ENCODE results near the gene KLF7. TPM values are rescaled to one million over a fixed set of nuclear protein-coding genes. Genes with fewer than 3 reads are reported as not detected.

KLF7 gene
- total RNA-seq, 1 experiment from 2014 or later = 15.4 TPM

GRCh38 chr2:207126724-207127308 is 38.9 kb downstream of the KLF7 start:
- Histone ChIP-seq H2AFZ (ENCODE audit: low read depth, low read length, poor library complexity, severe bottlenecking) (no peak overlapping the region), H3K9me2 (ENCODE audit: insufficient read depth) (no peaks in the 10 kb centered on the region), H3K79me2 (ENCODE audit: insufficient read depth, low read length) (no peaks in the 10 kb centered on the region), H3K27me3 (ENCODE audit: insufficient read depth, low read length) (no peaks in the 10 kb centered on the region), H3K36me3 (ENCODE audit: control insufficient read depth in 1 of 2, insufficient read depth in 2 of 2, low read length in 2 of 2) (no peaks in the 10 kb centered on the region), H3K9ac (ENCODE audit: low read length) (no peak overlapping the region), H3K27ac (ENCODE audit: low read depth, low read length) (no peak overlapping the region), H3K4me2 (ENCODE audit: low read length) (peak overlapping the region; percentile 15; the same call in 1 of the 2 replicates), H3K9me3 (ENCODE audit: control insufficient read depth in 1 of 2, insufficient read depth in 1 of 2, low read depth in 1 of 2, low read length in 2 of 2) (no peaks in the 10 kb centered on the region), H3K4me3 (replicated peaks in 1 of 2; ENCODE audit: low read depth in 1 of 2, low read length in 2 of 2) (no peak overlapping the region), H4K20me1 (ENCODE audit: insufficient read depth) (no peaks in the 10 kb centered on the region), H3K4me1 (ENCODE audit: control insufficient read depth in 1 of 2, insufficient read depth in 2 of 2, low read length in 2 of 2) (peaks cover 20 to 35% of the 10 kb centered on the region in 2 experiments)
- ChIA-PET CTCF (no interaction called here), POLR2A (no interaction called here), RAD21 (ENCODE audit: low non-redundant PET in 1 of 2, low total read pairs in 2 of 2, uncharacterized antibody in 2 of 2, unreplicated experiment in 2 of 2) (no interaction called here)
- TF ChIP-seq FOSL1 (IDR thresholded peaks at IDR 0.05; ENCODE audit: low read depth) (0 out of 2 replicates have a peak, but pooled peaks have one; percentile 16), POLR2A (IDR thresholded peaks at IDR 0.05; ENCODE audit: borderline replicate concordance, extremely low read depth, insufficient read depth, insufficient read length) (no peak)
- intact Hi-C loops (cut with micrococcal nuclease) = no loop called here
- no TSS peak for BruUV-seq (replicated peaks)
- DNase-seq (ENCODE audit: low read depth, low spot score) (no peak), ATAC-seq (no peak)

DNA sequence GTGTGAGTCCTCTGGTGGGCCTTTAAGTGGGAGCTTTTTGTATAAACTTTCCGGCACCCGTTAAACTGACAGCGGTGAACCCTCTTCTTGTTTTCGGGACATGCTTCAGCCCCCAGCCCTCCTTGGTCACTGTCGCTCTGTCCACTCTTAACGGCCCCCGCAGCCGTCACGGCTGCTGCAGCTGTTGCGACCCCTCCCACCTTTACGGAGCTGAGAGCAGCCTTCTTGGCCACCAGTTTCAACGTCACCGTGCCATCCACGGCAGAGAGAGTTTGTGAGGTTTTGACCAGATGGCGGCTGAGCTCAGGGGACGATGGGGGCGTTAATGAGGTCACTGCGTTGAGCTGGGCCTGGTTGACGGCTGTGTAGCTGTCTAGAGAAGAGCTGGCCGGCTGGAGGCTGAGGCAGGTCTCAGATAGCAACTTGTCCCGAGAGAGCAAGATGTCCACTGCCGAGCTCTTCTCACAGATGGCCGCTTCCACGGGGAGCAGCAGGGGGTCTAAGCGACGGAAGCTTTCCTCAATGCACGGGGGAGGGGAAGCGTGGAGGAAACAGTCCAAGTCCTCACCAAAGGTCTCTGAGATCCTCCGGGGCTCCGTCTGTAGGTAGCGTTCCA is 41.9 kb downstream of the KLF7 start:
- Histone ChIP-seq H3K36me3 (ENCODE audit: control insufficient read depth in 1 of 2, insufficient read depth in 2 of 2, low read length in 2 of 2) (no peaks in the 10 kb centered on the region), H3K4me3 (replicated peaks in 1 of 2; ENCODE audit: low read depth in 1 of 2, low read length in 2 of 2) (no peak overlapping the region), H2AFZ (ENCODE audit: low read depth, low read length, poor library complexity, severe bottlenecking) (no peak overlapping the region), H3K79me2 (ENCODE audit: insufficient read depth, low read length) (no peaks in the 10 kb centered on the region), H3K27me3 (ENCODE audit: insufficient read depth, low read length) (no peaks in the 10 kb centered on the region), H3K9ac (ENCODE audit: low read length) (no peak overlapping the region), H3K9me2 (ENCODE audit: insufficient read depth) (no peaks in the 10 kb centered on the region), H3K27ac (ENCODE audit: low read depth, low read length) (peak overlapping the region; percentile 36), H4K20me1 (ENCODE audit: insufficient read depth) (no peaks in the 10 kb centered on the region), H3K4me2 (ENCODE audit: low read length) (peak overlapping the region; percentile 66), H3K4me1 (ENCODE audit: control insufficient read depth in 1 of 2, insufficient read depth in 2 of 2, low read length in 2 of 2) (peaks cover 27 to 45% of the 10 kb centered on the region in 2 experiments), H3K9me3 (ENCODE audit: control insufficient read depth in 1 of 2, insufficient read depth in 1 of 2, low read depth in 1 of 2, low read length in 2 of 2) (no peaks in the 10 kb centered on the region)
- intact Hi-C loops (cut with micrococcal nuclease) = no loop called here
- ATAC-seq (no peak), DNase-seq (ENCODE audit: low read depth, low spot score) (no peak)
- BruUV-seq (replicated peaks) = no TSS peak
- ChIA-PET CTCF (no interaction called here), POLR2A (no interaction called here), RAD21 (ENCODE audit: low non-redundant PET in 1 of 2, low total read pairs in 2 of 2, uncharacterized antibody in 2 of 2, unreplicated experiment in 2 of 2) (no interaction called here)
- no peak for TF ChIP-seq CBX3 (IDR thresholded peaks at IDR 0.05; ENCODE audit: low read depth)
- no peak for TF ChIP-seq POLR2AphosphoS5 (IDR thresholded peaks at IDR 0.05; ENCODE audit: low read depth, low read length)
- no peak for TF ChIP-seq TCF7L2 (IDR thresholded peaks at IDR 0.05; ENCODE audit: borderline replicate concordance, extremely low read depth, insufficient read depth, insufficient read length)
- TF ChIP-seq, protein P1, sequence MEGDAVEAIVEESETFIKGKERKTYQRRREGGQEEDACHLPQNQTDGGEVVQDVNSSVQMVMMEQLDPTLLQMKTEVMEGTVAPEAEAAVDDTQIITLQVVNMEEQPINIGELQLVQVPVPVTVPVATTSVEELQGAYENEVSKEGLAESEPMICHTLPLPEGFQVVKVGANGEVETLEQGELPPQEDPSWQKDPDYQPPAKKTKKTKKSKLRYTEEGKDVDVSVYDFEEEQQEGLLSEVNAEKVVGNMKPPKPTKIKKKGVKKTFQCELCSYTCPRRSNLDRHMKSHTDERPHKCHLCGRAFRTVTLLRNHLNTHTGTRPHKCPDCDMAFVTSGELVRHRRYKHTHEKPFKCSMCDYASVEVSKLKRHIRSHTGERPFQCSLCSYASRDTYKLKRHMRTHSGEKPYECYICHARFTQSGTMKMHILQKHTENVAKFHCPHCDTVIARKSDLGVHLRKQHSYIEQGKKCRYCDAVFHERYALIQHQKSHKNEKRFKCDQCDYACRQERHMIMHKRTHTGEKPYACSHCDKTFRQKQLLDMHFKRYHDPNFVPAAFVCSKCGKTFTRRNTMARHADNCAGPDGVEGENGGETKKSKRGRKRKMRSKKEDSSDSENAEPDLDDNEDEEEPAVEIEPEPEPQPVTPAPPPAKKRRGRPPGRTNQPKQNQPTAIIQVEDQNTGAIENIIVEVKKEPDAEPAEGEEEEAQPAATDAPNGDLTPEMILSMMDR (IDR thresholded peaks at IDR 0.05 in 2 of 3, conservative IDR thresholded peaks at IDR 0.05 in 1 of 3; ENCODE audit: borderline replicate concordance in 1 of 3, insufficient read depth in 1 of 3, low read depth in 2 of 3, low read length in 2 of 3) = no peak
- no peak for TF ChIP-seq SP1 (IDR thresholded peaks at IDR 0.05; ENCODE audit: low read depth)
- TF ChIP-seq FOSL1 (IDR thresholded peaks at IDR 0.05; ENCODE audit: low read depth) = no peak
- no peak for TF ChIP-seq RAD21 (IDR thresholded peaks at IDR 0.05; ENCODE audit: low read depth)
- TF ChIP-seq JUND (IDR thresholded peaks at IDR 0.05) = no peak
- TF ChIP-seq, protein P2, sequence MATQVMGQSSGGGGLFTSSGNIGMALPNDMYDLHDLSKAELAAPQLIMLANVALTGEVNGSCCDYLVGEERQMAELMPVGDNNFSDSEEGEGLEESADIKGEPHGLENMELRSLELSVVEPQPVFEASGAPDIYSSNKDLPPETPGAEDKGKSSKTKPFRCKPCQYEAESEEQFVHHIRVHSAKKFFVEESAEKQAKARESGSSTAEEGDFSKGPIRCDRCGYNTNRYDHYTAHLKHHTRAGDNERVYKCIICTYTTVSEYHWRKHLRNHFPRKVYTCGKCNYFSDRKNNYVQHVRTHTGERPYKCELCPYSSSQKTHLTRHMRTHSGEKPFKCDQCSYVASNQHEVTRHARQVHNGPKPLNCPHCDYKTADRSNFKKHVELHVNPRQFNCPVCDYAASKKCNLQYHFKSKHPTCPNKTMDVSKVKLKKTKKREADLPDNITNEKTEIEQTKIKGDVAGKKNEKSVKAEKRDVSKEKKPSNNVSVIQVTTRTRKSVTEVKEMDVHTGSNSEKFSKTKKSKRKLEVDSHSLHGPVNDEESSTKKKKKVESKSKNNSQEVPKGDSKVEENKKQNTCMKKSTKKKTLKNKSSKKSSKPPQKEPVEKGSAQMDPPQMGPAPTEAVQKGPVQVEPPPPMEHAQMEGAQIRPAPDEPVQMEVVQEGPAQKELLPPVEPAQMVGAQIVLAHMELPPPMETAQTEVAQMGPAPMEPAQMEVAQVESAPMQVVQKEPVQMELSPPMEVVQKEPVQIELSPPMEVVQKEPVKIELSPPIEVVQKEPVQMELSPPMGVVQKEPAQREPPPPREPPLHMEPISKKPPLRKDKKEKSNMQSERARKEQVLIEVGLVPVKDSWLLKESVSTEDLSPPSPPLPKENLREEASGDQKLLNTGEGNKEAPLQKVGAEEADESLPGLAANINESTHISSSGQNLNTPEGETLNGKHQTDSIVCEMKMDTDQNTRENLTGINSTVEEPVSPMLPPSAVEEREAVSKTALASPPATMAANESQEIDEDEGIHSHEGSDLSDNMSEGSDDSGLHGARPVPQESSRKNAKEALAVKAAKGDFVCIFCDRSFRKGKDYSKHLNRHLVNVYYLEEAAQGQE (IDR thresholded peaks at IDR 0.05; ENCODE audit: low read depth) = no peak
- TF ChIP-seq, protein P3, sequence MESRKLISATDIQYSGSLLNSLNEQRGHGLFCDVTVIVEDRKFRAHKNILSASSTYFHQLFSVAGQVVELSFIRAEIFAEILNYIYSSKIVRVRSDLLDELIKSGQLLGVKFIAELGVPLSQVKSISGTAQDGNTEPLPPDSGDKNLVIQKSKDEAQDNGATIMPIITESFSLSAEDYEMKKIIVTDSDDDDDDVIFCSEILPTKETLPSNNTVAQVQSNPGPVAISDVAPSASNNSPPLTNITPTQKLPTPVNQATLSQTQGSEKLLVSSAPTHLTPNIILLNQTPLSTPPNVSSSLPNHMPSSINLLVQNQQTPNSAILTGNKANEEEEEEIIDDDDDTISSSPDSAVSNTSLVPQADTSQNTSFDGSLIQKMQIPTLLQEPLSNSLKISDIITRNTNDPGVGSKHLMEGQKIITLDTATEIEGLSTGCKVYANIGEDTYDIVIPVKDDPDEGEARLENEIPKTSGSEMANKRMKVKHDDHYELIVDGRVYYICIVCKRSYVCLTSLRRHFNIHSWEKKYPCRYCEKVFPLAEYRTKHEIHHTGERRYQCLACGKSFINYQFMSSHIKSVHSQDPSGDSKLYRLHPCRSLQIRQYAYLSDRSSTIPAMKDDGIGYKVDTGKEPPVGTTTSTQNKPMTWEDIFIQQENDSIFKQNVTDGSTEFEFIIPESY (IDR thresholded peaks at IDR 0.05; ENCODE audit: extremely low read depth, insufficient replicate concordance, low read length) = no peak
- no peak for TF ChIP-seq ZFX (IDR thresholded peaks at IDR 0.05)
